Stomach (tissue), 9 donors: ENCODE data around the gene BST2. TPM values are rescaled to one million over a fixed set of nuclear protein-coding genes. Genes with fewer than 3 reads are reported as not detected.

ENCODE experiments used
- DNase-seq, 2 donors: peaks; one replicate each; pipeline versions ENCODE4 v3.0.0 to v3.0.0-alpha.2; 2013 to 2019
- H3K27ac ChIP-seq, 5 donors: fragments of 200-600 bp in 4 of 5; sonication (generic) in 4 of 5; one replicate each; pipeline ENCODE4 v1.5.1; 2013 to 2019; ENCODE audit warnings: mild to moderate bottlenecking in 1 of 5, moderate library complexity in 1 of 5
- H3K27me3 ChIP-seq, 3 donors: fragments of 200-600 bp; sonication (generic); one replicate each; pipeline ENCODE4 v1.5.1; 2017 to 2019; ENCODE audit warnings: mixed run types in 1 of 3
- H3K36me3 ChIP-seq, 4 donors: fragments of 200-600 bp; sonication (generic); 1 replicate in 3 of 4; 2 replicates in 1 of 4; pipeline ENCODE4 v1.5.1; 2016 to 2019
- H3K4me1 ChIP-seq, 4 donors: fragments of 200-600 bp; sonication (generic); one replicate each; pipeline ENCODE4 v1.5.1; 2016 to 2019
- H3K4me3 ChIP-seq, 4 donors: fragments of 200-600 bp; sonication (generic) in 3 of 4; one replicate each; pipeline ENCODE4 v1.5.1; 2016 to 2019; ENCODE audit warnings: mild to moderate bottlenecking in 1 of 4
- H3K9me3 ChIP-seq, 4 donors: fragments of 200-600 bp; sonication (generic); one replicate each; pipeline ENCODE4 v1.5.1; 2016 to 2019
- CTCF ChIP-seq, 7 experiments: fragments of 450-650 bp in 4 of 7; fragments of 200-600 bp in 3 of 7; sonication (generic) in 3 of 7; IDR thresholded peaks; one replicate each; pipeline ENCODE4 v1.5.1; 2016 to 2019; ENCODE audit warnings: antibody characterized with exemption in 7 of 7, control low read depth in 2 of 7, mild to moderate bottlenecking in 1 of 7
- EP300 ChIP-seq: sonication (generic); formaldehyde crosslinking; IDR thresholded peaks from one replicate; pipeline ENCODE4 v1.6.1; 2017; ENCODE audit warnings: antibody characterized with exemption
- POLR2A ChIP-seq, 4 donors: fragments of 450-650 bp; IDR thresholded peaks; one replicate each; pipeline ENCODE4 v1.6.1; 2016; ENCODE audit warnings: antibody characterized with exemption in 4 of 4, control low read depth in 2 of 4, mild to moderate bottlenecking in 1 of 4, moderate library complexity in 1 of 4
- POLR2AphosphoS5 ChIP-seq, 3 donors: sonication (generic); formaldehyde crosslinking; IDR thresholded peaks; one replicate each; pipeline ENCODE4 v1.6.1; 2016; ENCODE audit warnings: antibody characterized with exemption in 3 of 3
- WGBS, 5 donors: extraction: QIAGEN DNeasy Blood & Tissue Kit in 3 of 5; methylation state at CpG; one replicate each; pipeline versions ENCODE4 v1.1.5 to v1.1.7; 2013 to 2018; 5-methylcytosine and 5-hydroxymethylcytosine counted together
- intact Hi-C: fragments of 100-400 bp; cut with DNase I; formaldehyde crosslinking; loops from one replicate; pipeline ENCODE4 v1.15.1; 2023; ENCODE audit warnings: low total_unique reads
- polyA plus RNA-seq, 3 donors: library from polyadenylated mRNA; stranded (reverse); fragments of 200-250 nt; gene quantifications; one replicate each; pipeline ENCODE4 v1.2.3, GENCODE V29; 2013
- total RNA-seq, 5 donors: library from RNA; depleted of rRNA; stranded (reverse); fragments of >200 nt; gene quantifications; one replicate each; pipeline versions ENCODE4 v1.1.0 to v1.2.3, GENCODE V29; 2014 to 2016
- donor health status: healthy with polysubstance abuse.
- donor health status: Bipolar disorder and iron deficiency.
- donor health status: healthy.

The BST2 gene
- total and polyA plus RNA-seq, 8 donors, result 6.4 to 182 (median 48.8) TPM

DNA sequence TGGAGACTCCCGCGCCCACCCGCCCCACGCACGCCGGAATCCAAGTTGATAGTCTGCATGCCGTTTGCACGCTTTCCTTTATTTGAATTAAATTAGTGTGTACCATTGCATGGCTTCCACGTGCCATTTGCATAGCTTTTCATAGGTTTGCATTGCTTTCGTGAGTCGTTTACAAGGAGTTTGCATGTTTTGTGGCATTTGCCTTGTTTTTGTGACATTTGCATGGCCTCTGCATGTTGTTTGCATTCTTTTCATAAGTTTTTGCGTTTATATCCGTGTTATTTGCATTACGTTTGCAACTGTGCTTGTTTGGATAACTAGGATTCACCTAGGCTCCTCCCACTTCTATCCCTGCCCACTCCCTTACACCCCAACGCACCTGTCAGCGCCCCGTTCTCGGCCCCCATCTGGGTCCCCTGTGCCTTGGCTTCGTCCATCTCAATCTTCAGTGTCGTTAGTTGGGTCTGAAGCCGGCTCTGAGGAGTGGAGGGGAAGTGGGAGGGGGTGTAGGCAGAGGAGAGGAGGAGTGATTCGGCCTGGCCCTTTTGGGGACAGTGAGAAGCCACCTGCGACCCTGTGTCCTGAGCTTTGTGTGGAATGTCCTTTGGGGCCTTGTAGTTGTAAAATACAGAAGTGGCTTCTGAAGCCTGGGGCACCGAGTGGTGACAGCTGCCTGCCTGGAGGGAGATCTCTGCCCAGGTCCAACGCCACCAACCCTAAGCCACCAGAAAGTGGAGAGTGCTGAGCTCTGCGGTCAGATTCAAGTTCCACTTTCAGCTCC is 13.9 kb downstream of the BST2 start:
- H3K4me1 ChIP-seq, result peaks cover 22 to 40% (median 32%) of the 10 kb centered on the region in 4 donors
- peaks cover 0 to 6% (median 2%) of the 10 kb centered on the region in 4 donors for H3K9me3 ChIP-seq
- no peak for DNase-seq
- peaks cover 0 to 51% (median 7%) of the 10 kb centered on the region in 3 donors for H3K27me3 ChIP-seq
- no peak for TF ChIP-seq POLR2AphosphoS5 (IDR thresholded peaks at IDR 0.05)
- peak in 1 of 7 experiments; percentile 4 for TF ChIP-seq CTCF (IDR thresholded peaks at IDR 0.05)
- TF ChIP-seq POLR2A (IDR thresholded peaks at IDR 0.05), result no peak
- H3K27ac ChIP-seq, result peak overlapping the region in 1 of 5 donors; percentile 27
- WGBS, 5 donors, result 11 to 17% (median 12%) methylated on average over 25 to 26 of the region's 26 CpGs
- intact Hi-C loops, result no loop called here
- no peaks in the 10 kb centered on the region for H3K36me3 ChIP-seq
- peak overlapping the region; percentile 43 to 57 (median 47) for H3K4me3 ChIP-seq

DNA sequence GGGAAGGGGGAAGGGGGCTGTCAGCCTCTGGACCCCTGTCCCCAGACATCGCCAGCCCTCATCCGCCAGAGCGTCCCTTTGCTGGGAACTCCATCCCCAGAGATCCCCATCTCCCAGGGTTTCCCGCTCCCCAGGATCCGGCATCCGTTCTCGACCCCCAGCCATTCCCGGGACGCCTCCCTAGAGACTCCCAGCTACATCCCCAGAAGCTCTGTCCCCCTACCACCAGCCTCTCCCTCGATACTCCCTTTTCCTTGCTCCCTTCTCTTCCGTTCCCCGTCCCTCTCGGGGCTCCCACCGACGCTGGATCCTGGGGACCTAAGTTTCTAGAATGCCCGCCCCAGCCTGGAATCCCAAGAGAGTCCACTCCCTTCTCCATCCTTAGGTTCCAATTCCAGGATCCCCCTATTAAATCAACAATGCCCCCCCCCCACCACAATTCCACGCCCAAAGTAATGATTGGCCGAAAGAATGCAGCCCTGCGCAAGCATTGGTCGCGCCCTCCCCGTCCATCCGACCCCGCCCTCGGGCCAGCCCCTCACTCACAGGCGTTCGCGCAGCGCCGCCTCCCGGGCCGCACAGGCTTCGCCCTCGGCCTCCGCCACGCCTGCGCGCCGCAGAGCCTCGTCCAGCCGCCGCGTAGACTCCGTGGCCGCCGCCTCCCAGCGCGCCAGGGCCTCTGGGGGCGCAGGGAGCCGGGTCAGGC is 14.6 kb downstream of the BST2 start:
- TF ChIP-seq POLR2AphosphoS5 (IDR thresholded peaks at IDR 0.05) (peak in 1 of 3 donors; percentile 69), EP300 (no peak), CTCF (IDR thresholded peaks at IDR 0.05) (peak in 5 of 7 experiments; percentile 40 to 84 (median 72))
- Histone ChIP-seq H3K27ac (peak overlapping the region in 3 of 5 donors; percentile 20 to 38 (median 32)), H3K36me3 (no peaks in the 10 kb centered on the region), H3K4me3 (peak overlapping the region; percentile 43 to 57 (median 47)), H3K9me3 (peaks cover 0 to 6% (median 2%) of the 10 kb centered on the region in 4 donors), H3K4me1 (peaks cover 22 to 40% (median 32%) of the 10 kb centered on the region in 4 donors), H3K27me3 (peaks cover 0 to 51% (median 7%) of the 10 kb centered on the region in 3 donors)
- intact Hi-C loops, result no loop called here
- WGBS, 5 donors, result 1% methylated on average over 39 to 50 of the region's 50 CpGs
- DNase-seq, result peak; percentile 90 to 98

DNA sequence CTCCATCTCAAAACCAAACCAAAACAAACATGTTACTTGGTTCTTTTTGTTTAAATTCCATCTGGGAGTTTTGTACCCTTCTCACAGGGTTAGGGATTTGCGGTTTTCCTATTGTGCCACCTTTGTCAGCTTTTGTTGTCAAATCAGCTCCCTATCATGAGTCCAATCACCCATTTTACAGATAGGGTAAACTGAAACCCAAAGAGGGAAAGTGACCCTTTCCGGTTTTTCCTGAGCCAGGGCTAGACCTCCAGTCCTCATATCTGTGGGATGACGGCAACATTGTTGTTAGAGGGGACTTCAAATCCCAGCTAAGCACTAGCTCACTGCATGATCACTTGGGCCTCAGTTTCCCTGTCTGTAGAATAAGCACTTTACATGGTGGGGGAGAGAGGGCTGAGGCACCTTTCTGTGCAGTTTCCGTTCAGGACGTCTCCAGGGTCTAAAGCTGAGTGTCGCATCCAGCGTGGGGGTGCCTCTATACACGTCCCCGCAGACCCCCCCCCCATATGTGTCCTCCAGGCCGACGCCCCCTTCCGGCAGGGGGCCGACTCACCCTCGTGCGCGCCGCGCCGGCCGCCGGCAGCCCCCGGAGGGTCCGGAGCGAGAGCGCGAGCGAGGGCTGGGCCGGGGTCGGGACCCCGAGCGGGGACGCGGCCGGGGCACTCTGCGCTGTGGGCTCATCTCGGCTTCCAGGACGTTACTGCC is 15.3 kb downstream of the BST2 start:
- peak overlapping the region; percentile 43 to 57 (median 47) for H3K4me3 ChIP-seq

More for the DNA sequence above, 15.3 kb downstream of the BST2 start:
- peaks cover 0 to 51% (median 7%) of the 10 kb centered on the region in 3 donors for H3K27me3 ChIP-seq
- TF ChIP-seq EP300, result no peak
- TF ChIP-seq CTCF (IDR thresholded peaks at IDR 0.05), result no peak
- TF ChIP-seq POLR2A (IDR thresholded peaks at IDR 0.05), result no peak
- no peak for TF ChIP-seq POLR2AphosphoS5 (IDR thresholded peaks at IDR 0.05)
- 8 to 27% (median 11%) methylated on average over 9 to 37 of the region's 37 CpGs for WGBS, 5 donors
- no peaks in the 10 kb centered on the region for H3K36me3 ChIP-seq
- peaks cover 22 to 36% (median 29%) of the 10 kb centered on the region in 4 donors for H3K4me1 ChIP-seq
- intact Hi-C loops, result loop anchor here (5.0 kb wide), 1 partner anchor 43 kb away; no protein-coding TSS in a partner anchor
- no peak for DNase-seq
- peak overlapping the region in 3 of 5 donors; percentile 20 to 38 (median 32) for H3K27ac ChIP-seq
- H3K9me3 ChIP-seq, result peaks cover 0 to 6% (median 2%) of the 10 kb centered on the region in 4 donors
